ENCODE results near the gene EPN1. TPM values are rescaled to one million over a fixed set of nuclear protein-coding genes. Genes with fewer than 3 reads are reported as not detected.

The EPN1 gene
- total RNA-seq (100 to 1,000 TPM in 1 of 6 donors, 10 to 100 TPM in 5; 64.9 to 102 (median 84.6) TPM), polyA plus RNA-seq (10 to 100 TPM; 38.4 to 76.8 TPM)

- TF ChIP-seq CTCF (IDR thresholded peaks at IDR 0.05): no peak
- Histone ChIP-seq H3K9me3 (no peaks in the 10 kb centered on the region), H3K4me3 (peak within 1 kb of the TSS; percentile 74 to 98 (median 84)), H3K27me3 (no peaks in the 10 kb centered on the region), H3K36me3 (peaks cover 0 to 20% (median 11%) of the 10 kb centered on the region in 3 donors), H3K4me1 (peaks cover 24 to 41% (median 25%) of the 10 kb centered on the region in 3 donors), H3K27ac (peak within 1 kb of the TSS; percentile 67 to 88 (median 84))
- DNase-seq: peak; percentile 96 to 98 (median 96)
- no peak for FAIRE-seq
- peak; percentile 85 to 92 (median 88) for ATAC-seq
- intact Hi-C loops (cut with DNase I): no loop called here
- WGBS, 2 donors: 0 to 1% methylated on average over 62 to 101 of the region's 101 CpGs
Observed at GRCh38 chr19:55674841-55675660, at the start of gene EPN1. EPN1 (plus strand) TSS chr19:55675226; CDS start chr19:55678628, 3,402 bp downstream.

GRCh38 chr19:55626350-55626749 lies 48.7 kb upstream of the EPN1 start:
- TF ChIP-seq CTCF (IDR thresholded peaks at IDR 0.05): no peak
- ATAC-seq (no peak), DNase-seq (no peak), FAIRE-seq (no peak)
- WGBS, 2 donors: 84 to 90% methylated on average over 11 of the region's 11 CpGs
- no peak overlapping the region for H3K4me3 ChIP-seq
- no peak overlapping the region for H3K27ac ChIP-seq
- H3K9me3 ChIP-seq: no peaks in the 10 kb centered on the region
- peaks cover 0 to 6% (median 0%) of the 10 kb centered on the region in 3 donors for H3K36me3 ChIP-seq
- intact Hi-C loops (cut with DNase I): no loop called here
- peaks cover 0 to 6% (median 0%) of the 10 kb centered on the region in 3 donors for H3K4me1 ChIP-seq
- H3K27me3 ChIP-seq: no peaks in the 10 kb centered on the region

GRCh38 chr19:55632463-55632834 lies 42.6 kb upstream of the EPN1 start:
- intact Hi-C loops (cut with DNase I): loop anchor here in 2 of 3 donors (5.0 kb wide), 1 partner anchor 115 kb away; no protein-coding TSS in a partner anchor
- Histone ChIP-seq H3K27me3 (no peaks in the 10 kb centered on the region), H3K27ac (no peak overlapping the region), H3K4me3 (no peak overlapping the region), H3K36me3 (no peaks in the 10 kb centered on the region), H3K9me3 (no peaks in the 10 kb centered on the region), H3K4me1 (peaks cover 0 to 15% (median 8%) of the 10 kb centered on the region in 3 donors)
- WGBS, 2 donors: 28 to 35% methylated on average over 3 of the region's 3 CpGs
- TF ChIP-seq CTCF (IDR thresholded peaks at IDR 0.05): peak; percentile 80 to 95 (median 85)
- DNase-seq: peak in 4 of 6 donors; percentile 79 to 90 (median 86)
- FAIRE-seq: no peak
- ATAC-seq: peak; percentile 70 to 85 (median 78)

GRCh38 chr19:55633861-55634260 lies 41.2 kb upstream of the EPN1 start:
- Histone ChIP-seq H3K9me3 (no peaks in the 10 kb centered on the region), H3K36me3 (no peaks in the 10 kb centered on the region), H3K4me3 (no peak overlapping the region), H3K27me3 (no peaks in the 10 kb centered on the region), H3K27ac (peak overlapping the region in 1 of 4 donors; percentile 84), H3K4me1 (peaks cover 0 to 15% (median 8%) of the 10 kb centered on the region in 3 donors)
- FAIRE-seq (no peak), ATAC-seq (no peak), DNase-seq (peak in 2 of 6 donors; percentile 27 to 29)
- 78 to 79% methylated on average over 8 of the region's 8 CpGs for WGBS, 2 donors
- intact Hi-C loops (cut with DNase I): loop anchor here in 2 of 3 donors (5.0 kb wide), 1 partner anchor 117 kb away; no protein-coding TSS in a partner anchor
- no peak for TF ChIP-seq CTCF (IDR thresholded peaks at IDR 0.05)

All from pancreas (tissue), 10 donors.